ENCODE data around the gene CDC20. TPM values are rescaled to one million over a fixed set of nuclear protein-coding genes. Genes with fewer than 3 reads are reported as not detected.

CDC20 gene
- total RNA-seq, 1 donor from 2014 or later = 11.0 TPM

DNA sequence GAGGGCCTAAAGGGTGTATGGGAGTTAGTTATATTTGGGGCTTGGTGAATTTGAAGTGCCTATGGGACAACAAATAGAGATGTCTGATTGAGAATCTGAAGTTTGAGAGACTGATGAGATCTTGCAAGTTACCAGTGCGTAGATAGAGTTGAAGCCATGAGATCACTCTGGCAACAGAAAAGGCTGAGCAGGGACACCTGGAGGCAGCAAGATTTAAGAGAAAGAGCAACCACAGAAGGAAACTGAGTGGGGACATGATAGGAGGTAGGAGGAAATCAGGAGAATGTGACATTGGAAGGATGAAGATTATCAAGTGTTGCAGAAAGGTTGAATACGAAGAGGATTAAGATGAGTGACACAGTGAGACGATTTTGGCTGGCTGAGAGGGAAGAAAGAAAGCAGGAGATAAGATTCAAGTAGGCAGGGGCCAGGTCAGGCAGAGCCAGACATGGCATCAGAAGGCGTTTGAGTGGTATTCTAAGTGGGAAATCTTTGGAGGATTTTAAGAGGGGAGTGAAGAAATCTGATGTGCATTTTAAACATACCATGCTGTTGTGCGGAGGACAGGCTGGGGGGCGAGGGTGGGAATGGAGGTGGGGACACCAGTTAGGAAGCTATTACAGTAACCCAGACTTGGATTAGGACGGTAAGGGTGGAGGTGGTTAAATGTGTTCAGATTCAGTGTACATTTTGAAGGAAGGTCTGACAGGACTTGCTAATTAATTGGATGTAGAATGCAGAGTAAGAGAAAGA is 24.2 kb upstream of the CDC20 start:
- TF ChIP-seq POLR2AphosphoS5 (IDR thresholded peaks at IDR 0.05; ENCODE audit: insufficient read depth in 1 of 2, low read depth in 1 of 2) (no peak), POLR2A (IDR thresholded peaks at IDR 0.05) (no peak)
- TF ChIP-seq, protein P1, sequence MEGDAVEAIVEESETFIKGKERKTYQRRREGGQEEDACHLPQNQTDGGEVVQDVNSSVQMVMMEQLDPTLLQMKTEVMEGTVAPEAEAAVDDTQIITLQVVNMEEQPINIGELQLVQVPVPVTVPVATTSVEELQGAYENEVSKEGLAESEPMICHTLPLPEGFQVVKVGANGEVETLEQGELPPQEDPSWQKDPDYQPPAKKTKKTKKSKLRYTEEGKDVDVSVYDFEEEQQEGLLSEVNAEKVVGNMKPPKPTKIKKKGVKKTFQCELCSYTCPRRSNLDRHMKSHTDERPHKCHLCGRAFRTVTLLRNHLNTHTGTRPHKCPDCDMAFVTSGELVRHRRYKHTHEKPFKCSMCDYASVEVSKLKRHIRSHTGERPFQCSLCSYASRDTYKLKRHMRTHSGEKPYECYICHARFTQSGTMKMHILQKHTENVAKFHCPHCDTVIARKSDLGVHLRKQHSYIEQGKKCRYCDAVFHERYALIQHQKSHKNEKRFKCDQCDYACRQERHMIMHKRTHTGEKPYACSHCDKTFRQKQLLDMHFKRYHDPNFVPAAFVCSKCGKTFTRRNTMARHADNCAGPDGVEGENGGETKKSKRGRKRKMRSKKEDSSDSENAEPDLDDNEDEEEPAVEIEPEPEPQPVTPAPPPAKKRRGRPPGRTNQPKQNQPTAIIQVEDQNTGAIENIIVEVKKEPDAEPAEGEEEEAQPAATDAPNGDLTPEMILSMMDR (IDR thresholded peaks at IDR 0.05) = no peak
- Histone ChIP-seq H3K9me3 (no peaks in the 10 kb centered on the region), H3K4me3 (no peak overlapping the region), H3K4me1 (peaks cover 8% of the 10 kb centered on the region), H3K27ac (no peak overlapping the region), H3K36me3 (no peaks in the 10 kb centered on the region), H3K27me3 (no peaks in the 10 kb centered on the region)
- DNase-seq (ENCODE audit: extremely low spot score in 2 of 2) = no peak
- intact Hi-C loops (cut with DNase I) = no loop called here

DNA sequence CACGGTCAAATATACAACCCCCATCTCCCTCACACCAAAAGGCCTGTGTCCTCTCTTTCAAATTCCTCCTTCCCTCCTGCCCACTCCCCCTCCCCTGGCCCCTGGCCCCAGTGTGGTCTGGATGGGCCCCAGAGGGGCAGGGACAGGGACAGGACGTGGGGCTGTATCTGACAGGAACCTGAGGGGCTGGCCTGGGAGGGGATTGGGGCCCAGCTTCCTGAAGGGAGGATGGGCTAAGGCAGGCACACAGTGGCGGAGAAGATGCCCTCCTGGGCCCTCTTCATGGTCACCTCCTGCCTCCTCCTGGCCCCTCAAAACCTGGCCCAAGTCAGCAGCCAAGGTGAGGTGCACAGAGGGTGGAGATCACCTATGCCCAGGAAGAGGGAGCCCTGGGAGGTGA is 21.2 kb upstream of the CDC20 start, which contains the start of gene MPL:
Gene MPL (plus strand): TSS at position 231 of the 400 bp plus-strand sequence. CDS start 31 bp downstream, at position 262.
- H3K4me1 ChIP-seq = no peaks in the 10 kb centered on the region
- intact Hi-C loops (cut with DNase I) = no loop called here
- TF ChIP-seq POLR2A (IDR thresholded peaks at IDR 0.05) (no peak), POLR2AphosphoS5 (IDR thresholded peaks at IDR 0.05; ENCODE audit: insufficient read depth in 1 of 2, low read depth in 1 of 2) (no peak)
- TF ChIP-seq, protein P1 (IDR thresholded peaks at IDR 0.05) = no peak
- no peak for DNase-seq (ENCODE audit: extremely low spot score in 2 of 2)
- H3K9me3 ChIP-seq = no peaks in the 10 kb centered on the region
- no peak within 1 kb of the TSS for H3K27ac ChIP-seq
- no peaks in the 10 kb centered on the region for H3K27me3 ChIP-seq
- H3K36me3 ChIP-seq = no peaks in the 10 kb centered on the region
- no peak within 1 kb of the TSS for H3K4me3 ChIP-seq

DNA sequence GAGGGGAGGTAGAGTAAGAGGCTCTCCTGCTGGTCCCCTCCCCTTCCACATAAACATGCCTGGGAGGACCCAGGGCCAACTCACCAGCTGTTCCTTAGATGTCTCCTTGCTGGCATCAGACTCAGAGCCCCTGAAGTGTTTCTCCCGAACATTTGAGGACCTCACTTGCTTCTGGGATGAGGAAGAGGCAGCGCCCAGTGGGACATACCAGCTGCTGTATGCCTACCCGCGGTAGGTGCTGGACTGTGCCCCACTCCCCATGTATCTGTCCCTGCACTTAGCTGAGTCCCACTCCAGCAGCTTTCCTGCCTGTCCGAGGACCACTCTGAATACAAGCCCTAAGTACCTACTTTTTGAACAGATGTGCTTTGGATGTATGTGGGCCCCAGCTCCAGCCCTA is 20.8 kb upstream of the CDC20 start:
- Histone ChIP-seq H3K9me3 (no peaks in the 10 kb centered on the region), H3K27ac (no peak overlapping the region), H3K4me1 (no peaks in the 10 kb centered on the region), H3K4me3 (no peak overlapping the region), H3K27me3 (no peaks in the 10 kb centered on the region), H3K36me3 (no peaks in the 10 kb centered on the region)
- DNase-seq (ENCODE audit: extremely low spot score in 2 of 2) = no peak
- intact Hi-C loops (cut with DNase I) = no loop called here
- no peak for TF ChIP-seq POLR2AphosphoS5 (IDR thresholded peaks at IDR 0.05; ENCODE audit: insufficient read depth in 1 of 2, low read depth in 1 of 2)

DNA sequence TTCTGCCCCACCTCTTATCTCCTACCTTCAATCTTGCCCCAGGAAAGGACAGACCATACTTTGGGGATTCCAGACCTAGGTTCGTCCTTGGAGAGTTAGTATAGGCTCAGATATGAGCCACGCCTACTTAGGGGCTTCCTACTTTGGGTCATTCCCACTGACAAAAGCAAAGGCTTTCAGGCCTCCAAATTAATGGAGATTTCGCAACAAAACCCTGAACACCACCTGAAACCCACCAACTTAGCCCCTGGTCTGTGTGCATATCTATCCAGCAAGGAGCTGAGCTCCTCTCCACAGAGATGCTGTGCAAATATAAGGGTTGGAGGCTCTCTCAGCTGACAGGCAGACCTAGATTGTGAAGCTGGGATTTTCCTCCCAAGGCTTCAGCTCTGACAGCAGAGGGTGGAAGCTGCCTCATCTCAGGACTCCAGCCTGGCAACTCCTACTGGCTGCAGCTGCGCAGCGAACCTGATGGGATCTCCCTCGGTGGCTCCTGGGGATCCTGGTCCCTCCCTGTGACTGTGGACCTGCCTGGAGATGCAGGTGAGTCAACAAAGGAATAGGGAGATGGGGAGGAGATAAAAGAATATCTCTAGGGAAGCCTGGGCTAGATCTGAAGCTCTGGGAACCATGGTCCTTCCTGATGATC is 19.1 kb upstream of the CDC20 start:
- Histone ChIP-seq H3K4me3 (no peak overlapping the region), H3K4me1 (no peaks in the 10 kb centered on the region), H3K36me3 (no peaks in the 10 kb centered on the region), H3K27me3 (no peaks in the 10 kb centered on the region), H3K27ac (no peak overlapping the region), H3K9me3 (no peaks in the 10 kb centered on the region)
- intact Hi-C loops (cut with DNase I) = no loop called here
- DNase-seq (ENCODE audit: extremely low spot score in 2 of 2) = no peak
- no peak for TF ChIP-seq POLR2AphosphoS5 (IDR thresholded peaks at IDR 0.05; ENCODE audit: insufficient read depth in 1 of 2, low read depth in 1 of 2)
- TF ChIP-seq, protein P1 (IDR thresholded peaks at IDR 0.05) = no peak
- TF ChIP-seq POLR2A (IDR thresholded peaks at IDR 0.05) = no peak

DNA sequence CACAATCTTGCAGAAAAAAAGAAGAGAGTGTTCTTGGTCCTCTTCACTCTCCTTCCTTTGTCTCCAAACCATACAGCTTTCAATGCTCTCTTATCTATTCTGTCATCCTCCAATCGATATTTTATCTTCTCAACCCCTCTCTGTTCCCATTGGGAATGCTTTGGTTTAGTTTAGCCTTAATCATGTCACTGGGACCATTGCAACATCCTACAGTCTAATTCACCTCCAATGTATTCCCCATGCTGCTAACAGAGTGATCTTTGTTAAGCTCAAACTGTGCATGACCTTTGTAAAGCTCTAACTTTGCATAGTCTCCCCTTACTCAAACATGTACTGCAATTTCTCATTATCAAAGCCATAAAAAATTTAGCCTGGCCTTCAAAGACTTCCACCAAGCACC is 18.2 kb upstream of the CDC20 start:
- Histone ChIP-seq H3K27me3 (no peaks in the 10 kb centered on the region), H3K27ac (no peak overlapping the region), H3K4me1 (no peaks in the 10 kb centered on the region), H3K4me3 (no peak overlapping the region), H3K36me3 (no peaks in the 10 kb centered on the region), H3K9me3 (no peaks in the 10 kb centered on the region)
- intact Hi-C loops (cut with DNase I) = no loop called here
- TF ChIP-seq POLR2AphosphoS5 (IDR thresholded peaks at IDR 0.05; ENCODE audit: insufficient read depth in 1 of 2, low read depth in 1 of 2) (no peak), POLR2A (IDR thresholded peaks at IDR 0.05) (no peak)
- TF ChIP-seq, protein P1 (IDR thresholded peaks at IDR 0.05) = no peak
- no peak for DNase-seq (ENCODE audit: extremely low spot score in 2 of 2)

All from vagina (tissue), 2 donors.